GM21576 (cell line): ENCODE data around the gene KLHL5.
A peak's percentile ranks its signal among the peaks of the same experiment; 100 is the strongest.
"Not testable (repeated sequence)": the region's sequence is repeated elsewhere in the genome, so short reads cannot be mapped to it uniquely, and the experiment has no call there.

Experiments used
- ATAC-seq: cut with Tn5 transposase; IDR thresholded peaks from one replicate; pipeline ENCODE4 v1.9.1; 2021; ENCODE audit warnings: mild to moderate bottlenecking, moderate library complexity; ENCODE audit not compliant: unreplicated experiment

KLHL5 gene

GRCh38 chr4:39085891-39086290 lies 23.9 kb downstream of the KLHL5 start:
- no peak for ATAC-seq

- ATAC-seq, result no peak
Measured at GRCh38 chr4:39096847-39097246, 34.8 kb downstream of the KLHL5 start.

GRCh38 chr4:39097290-39097689 lies 35.3 kb downstream of the KLHL5 start:
- no peak for ATAC-seq

GRCh38 chr4:39102297-39102696 lies 40.3 kb downstream of the KLHL5 start:
- ATAC-seq, result no peak

GRCh38 chr4:39103291-39103690 lies 41.3 kb downstream of the KLHL5 start:
- no peak for ATAC-seq

GRCh38 chr4:39104255-39104654 lies 42.2 kb downstream of the KLHL5 start:
- no peak for ATAC-seq

- no peak for ATAC-seq
Measured at GRCh38 chr4:39106011-39106410, 44.0 kb downstream of the KLHL5 start.

- no peak for ATAC-seq
Measured at GRCh38 chr4:39114436-39114835, 52.4 kb downstream of the KLHL5 start.

GRCh38 chr4:39118034-39118658 lies 56.1 kb downstream of the KLHL5 start:
- no peak for ATAC-seq

- no peak for ATAC-seq
Measured at GRCh38 chr4:39120418-39120817, 58.4 kb downstream of the KLHL5 start.

GRCh38 chr4:39124885-39125599 lies 63.0 kb downstream of the KLHL5 start:
- ATAC-seq, result peak; percentile 72

GRCh38 chr4:39125600-39125985 lies 63.6 kb downstream of the KLHL5 start:
- ATAC-seq, result no peak

GRCh38 chr4:39126256-39127095 lies 64.4 kb downstream of the KLHL5 start:
- no peak for ATAC-seq

- ATAC-seq, result no peak
Measured at GRCh38 chr4:39133623-39134022, 71.6 kb downstream of the KLHL5 start.

GRCh38 chr4:39134683-39135306 lies 72.8 kb downstream of the KLHL5 start:
- no peak for ATAC-seq

- ATAC-seq, result not testable (repeated sequence)
Measured at GRCh38 chr4:39138227-39138626, 76.2 kb downstream of the KLHL5 start.

GRCh38 chr4:39146211-39146610 lies 84.2 kb downstream of the KLHL5 start:
- ATAC-seq, result no peak

GRCh38 chr4:39154009-39154408 lies 92.0 kb downstream of the KLHL5 start:
- no peak for ATAC-seq

GRCh38 chr4:39157520-39157919 lies 95.5 kb downstream of the KLHL5 start:
- ATAC-seq, result no peak

GRCh38 chr4:39166177-39166576 lies 104.1 kb downstream of the KLHL5 start:
- no peak for ATAC-seq

GRCh38 chr4:39166669-39167068 lies 104.6 kb downstream of the KLHL5 start:
- ATAC-seq, result no peak
